SK-N-SH (cell line): ENCODE results near the gene CDHR3. TPM values are rescaled to one million over a fixed set of nuclear protein-coding genes. Genes with fewer than 3 reads are reported as not detected.
A peak's percentile ranks its signal among the peaks of the same experiment; 100 is the strongest.

ENCODE experiments used
- CTCF ChIA-PET: fragments of 300-600, 350-600 bp; formaldehyde crosslinking; extraction: SDS; loops from one replicate; lab custom pipeline; 2021; lab: Yijun Ruan, JAX
- POLR2A ChIA-PET: fragments of 350-600 bp; sonication (Branson Sonifier 250); formaldehyde crosslinking; extraction: SDS; loops from one replicate; lab custom pipeline; 2020; ENCODE audit warnings: antibody characterized with exemption, inconsistent platforms; lab: Yijun Ruan, JAX
- DNase-seq: peaks from one replicate; pipeline ENCODE4 v3.0.0; 2012
- H2AFZ ChIP-seq: fragments of 200-600 bp; sonication (generic); 2 replicates; pipeline ENCODE4 v1.8.1; 2016; ENCODE audit warnings: antibody characterized with exemption, mild to moderate bottlenecking, low read depth
- H3F3A ChIP-seq: fragments of 200-600 bp; sonication (generic); replicated peaks from 2 replicates; pipeline ENCODE3; 2016; ENCODE audit warnings: antibody characterized with exemption, mild to moderate bottlenecking; ENCODE audit not compliant: insufficient read depth
- H3K27ac ChIP-seq, 2 experiments: fragments of 200-500 bp in 1 of 2; fragments of 200-600 bp in 1 of 2; sonication (Bioruptor generic) in 1 of 2; sonication (generic), shearing (Covaris generic) in 1 of 2; 2 replicates each; pipeline versions ENCODE4 v1.5.1 to v1.6.1; 2014 to 2016; ENCODE audit warnings: low read depth in 2 of 2, inconsistent platforms in 1 of 2, low read length in 1 of 2, mild to moderate bottlenecking in 1 of 2, mixed read lengths in 1 of 2
- H3K27me3 ChIP-seq: fragments of 200-600 bp; sonication (generic), shearing (Covaris generic); 2 replicates; pipeline ENCODE4 v1.6.1; 2016; ENCODE audit warnings: mixed run types; ENCODE audit not compliant: insufficient read depth
- H3K36me3 ChIP-seq, 2 experiments: fragments of 200-500 bp in 1 of 2; fragments of 200-600 bp in 1 of 2; sonication (Bioruptor generic) in 1 of 2; sonication (generic) in 1 of 2; replicated peaks in 1 of 2; 2 replicates each; pipeline versions ENCODE3 to v1.5.1; 2014 to 2016; ENCODE audit warnings: low read length in 1 of 2, mild to moderate bottlenecking in 1 of 2; ENCODE audit not compliant: insufficient read depth in 2 of 2, control insufficient read depth in 1 of 2
- H3K4me1 ChIP-seq, 2 experiments: fragments of 200-500 bp in 1 of 2; fragments of 200-600 bp in 1 of 2; sonication (Bioruptor generic) in 1 of 2; sonication (generic), shearing (Covaris generic) in 1 of 2; 2 replicates each; pipeline versions ENCODE4 v1.5.1 to v1.6.1; 2014 to 2016; ENCODE audit warnings: low read depth in 1 of 2, low read length in 1 of 2, mixed run types in 1 of 2; ENCODE audit not compliant: insufficient read depth in 2 of 2, control insufficient read depth in 1 of 2
- H3K4me2 ChIP-seq: fragments of 200-600 bp; sonication (generic), shearing (Covaris generic); 2 replicates; pipeline ENCODE4 v1.6.1; 2017; ENCODE audit warnings: mixed run types
- H3K4me3 ChIP-seq, 2 experiments: fragments of 200-500 bp in 1 of 2; fragments of 200-600 bp in 1 of 2; sonication (Bioruptor generic) in 1 of 2; sonication (generic), shearing (Covaris generic) in 1 of 2; 2 replicates each; pipeline versions ENCODE4 v1.5.1 to v1.8.1; 2014 to 2016; ENCODE audit warnings: low read depth in 2 of 2, inconsistent platforms in 1 of 2, low read length in 1 of 2, mild to moderate bottlenecking in 1 of 2, mixed read lengths in 1 of 2, moderate library complexity in 1 of 2
- H3K79me2 ChIP-seq: fragments of 200-600 bp; sonication (generic); 2 replicates; pipeline ENCODE4 v1.8.1; 2017; ENCODE audit warnings: mild to moderate bottlenecking; ENCODE audit not compliant: insufficient read depth
- H3K9ac ChIP-seq: fragments of 200-600 bp; sonication (generic); 2 replicates; pipeline ENCODE4 v1.6.1; 2017; ENCODE audit warnings: mixed run types
- H3K9me2 ChIP-seq: fragments of 200-600 bp; sonication (generic); 2 replicates; pipeline ENCODE4 v1.6.1; 2017; ENCODE audit warnings: mixed run types
- H3K9me3 ChIP-seq: fragments of 200-600 bp; sonication (generic); 2 replicates; pipeline ENCODE4 v1.6.1; 2017; ENCODE audit warnings: mixed run types, mild to moderate bottlenecking, moderate library complexity
- H4K20me1 ChIP-seq: fragments of 200-600 bp; sonication (generic); 2 replicates; pipeline ENCODE4 v1.6.1; 2017; ENCODE audit warnings: mild to moderate bottlenecking, mixed run types; ENCODE audit not compliant: insufficient read depth
- CHD2 ChIP-seq: fragments of 150-350 bp; IDR thresholded peaks from 2 replicates; pipeline ENCODE4 v1.6.1; 2018; ENCODE audit warnings: low read length; ENCODE audit not compliant: partially characterized antibody
- CTCF ChIP-seq: fragments of 200-600 bp; sonication (generic); IDR thresholded peaks from 2 replicates; pipeline ENCODE4 v1.6.1; 2017; ENCODE audit warnings: antibody characterized with exemption, mild to moderate bottlenecking, moderate library complexity
- EP300 ChIP-seq, 2 experiments: IDR thresholded peaks; 2 replicates each; pipeline versions ENCODE4 v1.4.0 to v1.6.1; 2012; ENCODE audit warnings: borderline replicate concordance in 1 of 2, low read depth in 1 of 2, low read length in 1 of 2
- GATA2 ChIP-seq: sonication (generic); formaldehyde crosslinking; IDR thresholded peaks from 2 replicates; pipeline ENCODE4 v1.5.0; 2020; ENCODE audit warnings: mild to moderate bottlenecking, missing genetic modification reagents
- MAX ChIP-seq: IDR thresholded peaks from 2 replicates; pipeline ENCODE4 v1.4.0; 2012; ENCODE audit warnings: low read depth
- MXI1 ChIP-seq: IDR thresholded peaks from 2 replicates; pipeline ENCODE4 v1.6.1; 2012; ENCODE audit warnings: mild to moderate bottlenecking, low read depth, low read length, improper control_type of control experiment
- RAD21 ChIP-seq: IDR thresholded peaks from 2 replicates; pipeline ENCODE4 v1.6.1; 2012; ENCODE audit warnings: mild to moderate bottlenecking, low read length
- REST ChIP-seq: IDR thresholded peaks from 2 replicates; pipeline ENCODE4 v1.6.1; 2012; ENCODE audit warnings: mild to moderate bottlenecking, low read depth, low read length, moderate library complexity
- SIN3A ChIP-seq: IDR thresholded peaks from 2 replicates; pipeline ENCODE4 v1.6.1; 2012; ENCODE audit warnings: low read depth, mild to moderate bottlenecking, low read length, moderate library complexity, borderline replicate concordance
- SMC3 ChIP-seq: IDR thresholded peaks from 2 replicates; pipeline ENCODE4 v1.6.1; 2012; ENCODE audit warnings: low read depth, low read length, improper control_type of control experiment
- YY1 ChIP-seq: IDR thresholded peaks from 2 replicates; pipeline ENCODE4 v1.4.0; 2012; ENCODE audit warnings: low read depth, mild to moderate bottlenecking
- WGBS: methylation state at CpG from one replicate; pipeline ENCODE4 v1.1.6; 2017; ENCODE audit warnings: low lambda C conversion rate; 5-methylcytosine and 5-hydroxymethylcytosine counted together
- polyA plus RNA-seq, 3 experiments: library from polyadenylated mRNA; depleted of rRNA; stranded (reverse); fragments of >200 nt; gene quantifications; 2 replicates each; pipeline ENCODE4 v1.2.3, GENCODE V29; 2012

CDHR3 gene
- polyA plus RNA-seq, 1 of the 3 experiments (the other 2 are of a cell fraction): 7.5 TPM

- POLR2A ChIA-PET: no interaction called here
- no peaks in the 10 kb centered on the region for H3K9me3 ChIP-seq
- WGBS: 54% methylated on average over 9 of the region's 9 CpGs
- no peaks in the 10 kb centered on the region for H3K79me2 ChIP-seq
- CTCF ChIA-PET: interaction anchor here (0.6 to 14.1 kb wide), 44 partner anchors 9 to 512 kb away, joined by 3 to 593 read pairs (median 5); partner anchors contain the start of gene SYPL1
- peak; percentile 88 for DNase-seq
- peaks cover 0 to 28% of the 10 kb centered on the region in 2 experiments; a peak in 2 of 4 replicates for H3K4me1 ChIP-seq
- peak overlapping the region; percentile 52; the same call in 1 of the 2 replicates for H2AFZ ChIP-seq
- H3K4me2 ChIP-seq: no peak overlapping the region
- no peaks in the 10 kb centered on the region for H3K36me3 ChIP-seq
- H4K20me1 ChIP-seq: no peaks in the 10 kb centered on the region
- no peak overlapping the region for H3K9ac ChIP-seq
- H3K9me2 ChIP-seq: no peaks in the 10 kb centered on the region
- peak overlapping the region in 1 of 2 experiments; percentile 96; a peak in 2 of 4 replicates for H3K27ac ChIP-seq
- TF ChIP-seq EP300 (IDR thresholded peaks at IDR 0.05; ENCODE audit: borderline replicate concordance in 1 of 2, low read depth in 1 of 2, low read length in 1 of 2) (0 out of 4 replicates have a peak, but pooled peaks of 1 of the 2 experiments have one; percentile 26), MAX (peak; percentile 60; the same call in 1 of the 2 replicates), GATA2 (CRISPR knock-in tag) (no peak), YY1 (no peak), MXI1 (peak; percentile 69), CHD2 (peak; percentile 54), REST (no peak), SIN3A (0 out of 2 replicates have a peak, but pooled peaks have one; percentile 12), CTCF (peak; percentile 95), SMC3 (peak; percentile 100), RAD21 (peak; percentile 100)
- H3K27me3 ChIP-seq: no peaks in the 10 kb centered on the region
- H3F3A ChIP-seq: no peaks in the 10 kb centered on the region
- H3K4me3 ChIP-seq: no peak overlapping the region
Observed at GRCh38 chr7:106056513-106057203, 93.6 kb downstream of the CDHR3 start.
